Glutamatergic neuron (in vitro differentiated cells): ENCODE measurements around the gene ASB2. TPM values are rescaled to one million over a fixed set of nuclear protein-coding genes. Genes with fewer than 3 reads are reported as not detected.

Experiments
- DNase-seq: peaks from one replicate; pipeline ENCODE4 v3.0.0; 2022
- H3K27ac Mint-ChIP-seq: one replicate; pipeline ENCODE4 v1.8.0; 2020; ENCODE audit warnings: mild to moderate bottlenecking, mixed read lengths, inconsistent platforms; ENCODE audit not compliant: unreplicated experiment
- H3K27me3 Mint-ChIP-seq: one replicate; pipeline ENCODE4 v1.8.0; 2020; ENCODE audit warnings: mild to moderate bottlenecking, moderate library complexity, mixed read lengths, inconsistent platforms; ENCODE audit not compliant: unreplicated experiment
- H3K36me3 Mint-ChIP-seq: one replicate; pipeline ENCODE4 v1.8.0; 2020; ENCODE audit warnings: mild to moderate bottlenecking, mixed read lengths, inconsistent platforms; ENCODE audit not compliant: unreplicated experiment
- H3K4me1 Mint-ChIP-seq: one replicate; pipeline ENCODE4 v1.8.0; 2020; ENCODE audit warnings: mild to moderate bottlenecking, low read depth, mixed read lengths, inconsistent platforms; ENCODE audit not compliant: unreplicated experiment
- H3K4me3 Mint-ChIP-seq: one replicate; pipeline ENCODE4 v1.8.0; 2020; ENCODE audit warnings: mild to moderate bottlenecking, mixed read lengths, inconsistent platforms; ENCODE audit not compliant: unreplicated experiment
- H3K9me3 Mint-ChIP-seq: one replicate; pipeline ENCODE4 v1.8.0; 2020; ENCODE audit warnings: mild to moderate bottlenecking, moderate library complexity, mixed read lengths, inconsistent platforms; ENCODE audit not compliant: unreplicated experiment
- total RNA-seq: library from RNA; stranded (reverse); fragmentation: NEBNext Ultra II Directional; extraction: Animal tissue kit (Norgen Biotek cat#: 25700); gene quantifications from one replicate; pipeline ENCODE4 v1.2.1, GENCODE V29; 2021; ENCODE audit not compliant: unreplicated experiment
- TF ChIP-seq, protein P1 (sequence below): fragments of 200-600 bp; sonication (generic); IDR thresholded peaks from one replicate; pipeline ENCODE4 v1.5.0; 2021; ENCODE audit not compliant: partially characterized antibody, unreplicated experiment

The ASB2 gene
- total RNA-seq, 1 donor from 2014 or later: 16.6 TPM

DNA sequence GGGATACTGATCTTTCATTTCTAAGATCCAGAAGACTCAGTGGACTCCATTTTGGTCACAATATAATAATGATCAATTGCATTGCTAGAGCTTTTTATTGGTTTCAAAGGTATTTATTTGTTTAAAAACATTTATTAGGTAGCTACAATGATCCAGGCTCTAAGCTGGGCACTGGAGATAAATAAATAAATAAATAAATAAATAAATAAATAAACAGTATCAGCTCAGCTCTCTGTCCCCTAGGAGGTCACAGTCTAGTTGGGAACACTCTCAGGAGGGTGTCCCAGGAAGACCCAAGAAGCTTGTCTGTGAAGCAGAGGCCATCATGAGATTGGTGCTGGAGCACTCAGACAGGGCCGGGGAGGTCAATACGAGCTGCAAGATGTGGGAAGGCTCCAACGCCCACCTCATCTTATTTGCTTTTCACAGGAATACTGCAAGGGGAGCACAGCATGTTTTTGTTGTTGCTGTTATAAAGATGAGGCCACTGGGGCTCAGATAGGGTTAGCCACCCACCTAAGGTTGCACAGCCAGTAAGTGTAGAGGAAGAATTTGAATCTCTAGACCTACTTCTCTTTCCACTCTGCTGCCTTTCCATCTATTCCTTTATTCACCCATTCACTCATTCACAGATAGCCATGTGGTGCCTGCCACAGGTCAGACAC lies 15.5 kb downstream of the ASB2 start:
- Mint-ChIP-seq H3K4me3 (no peak overlapping the region), H3K36me3 (no peaks in the 10 kb centered on the region), H3K27ac (no peak overlapping the region), H3K4me1 (peaks cover 40% of the 10 kb centered on the region), H3K27me3 (peaks cover 18% of the 10 kb centered on the region), H3K9me3 (peaks cover 18% of the 10 kb centered on the region)
- DNase-seq: no peak
- TF ChIP-seq, protein P1, sequence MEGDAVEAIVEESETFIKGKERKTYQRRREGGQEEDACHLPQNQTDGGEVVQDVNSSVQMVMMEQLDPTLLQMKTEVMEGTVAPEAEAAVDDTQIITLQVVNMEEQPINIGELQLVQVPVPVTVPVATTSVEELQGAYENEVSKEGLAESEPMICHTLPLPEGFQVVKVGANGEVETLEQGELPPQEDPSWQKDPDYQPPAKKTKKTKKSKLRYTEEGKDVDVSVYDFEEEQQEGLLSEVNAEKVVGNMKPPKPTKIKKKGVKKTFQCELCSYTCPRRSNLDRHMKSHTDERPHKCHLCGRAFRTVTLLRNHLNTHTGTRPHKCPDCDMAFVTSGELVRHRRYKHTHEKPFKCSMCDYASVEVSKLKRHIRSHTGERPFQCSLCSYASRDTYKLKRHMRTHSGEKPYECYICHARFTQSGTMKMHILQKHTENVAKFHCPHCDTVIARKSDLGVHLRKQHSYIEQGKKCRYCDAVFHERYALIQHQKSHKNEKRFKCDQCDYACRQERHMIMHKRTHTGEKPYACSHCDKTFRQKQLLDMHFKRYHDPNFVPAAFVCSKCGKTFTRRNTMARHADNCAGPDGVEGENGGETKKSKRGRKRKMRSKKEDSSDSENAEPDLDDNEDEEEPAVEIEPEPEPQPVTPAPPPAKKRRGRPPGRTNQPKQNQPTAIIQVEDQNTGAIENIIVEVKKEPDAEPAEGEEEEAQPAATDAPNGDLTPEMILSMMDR: no peak

DNA sequence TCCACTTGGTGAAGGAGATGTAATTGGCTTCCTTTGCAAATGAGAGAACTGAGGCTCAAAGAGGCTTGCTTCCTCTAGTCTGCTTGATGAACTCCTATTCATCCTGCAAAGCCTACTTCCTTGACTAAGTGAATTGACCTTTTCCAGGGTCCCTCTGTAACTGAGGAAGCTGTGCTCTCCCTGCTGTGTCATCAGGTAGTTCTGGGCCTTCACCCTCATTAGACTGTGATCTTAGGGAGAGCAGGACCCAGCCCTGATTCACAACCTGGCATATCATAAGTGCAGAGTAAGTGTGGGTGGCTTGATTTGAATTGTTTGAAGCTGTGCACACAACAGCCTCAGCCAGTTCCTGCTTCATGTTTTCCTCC lies 16.3 kb downstream of the ASB2 start:
- Mint-ChIP-seq H3K4me1 (peaks cover 43% of the 10 kb centered on the region), H3K27ac (no peak overlapping the region), H3K36me3 (no peaks in the 10 kb centered on the region), H3K27me3 (peaks cover 19% of the 10 kb centered on the region), H3K9me3 (peaks cover 20% of the 10 kb centered on the region), H3K4me3 (no peak overlapping the region)
- TF ChIP-seq, protein P1: no peak
- no peak for DNase-seq

DNA sequence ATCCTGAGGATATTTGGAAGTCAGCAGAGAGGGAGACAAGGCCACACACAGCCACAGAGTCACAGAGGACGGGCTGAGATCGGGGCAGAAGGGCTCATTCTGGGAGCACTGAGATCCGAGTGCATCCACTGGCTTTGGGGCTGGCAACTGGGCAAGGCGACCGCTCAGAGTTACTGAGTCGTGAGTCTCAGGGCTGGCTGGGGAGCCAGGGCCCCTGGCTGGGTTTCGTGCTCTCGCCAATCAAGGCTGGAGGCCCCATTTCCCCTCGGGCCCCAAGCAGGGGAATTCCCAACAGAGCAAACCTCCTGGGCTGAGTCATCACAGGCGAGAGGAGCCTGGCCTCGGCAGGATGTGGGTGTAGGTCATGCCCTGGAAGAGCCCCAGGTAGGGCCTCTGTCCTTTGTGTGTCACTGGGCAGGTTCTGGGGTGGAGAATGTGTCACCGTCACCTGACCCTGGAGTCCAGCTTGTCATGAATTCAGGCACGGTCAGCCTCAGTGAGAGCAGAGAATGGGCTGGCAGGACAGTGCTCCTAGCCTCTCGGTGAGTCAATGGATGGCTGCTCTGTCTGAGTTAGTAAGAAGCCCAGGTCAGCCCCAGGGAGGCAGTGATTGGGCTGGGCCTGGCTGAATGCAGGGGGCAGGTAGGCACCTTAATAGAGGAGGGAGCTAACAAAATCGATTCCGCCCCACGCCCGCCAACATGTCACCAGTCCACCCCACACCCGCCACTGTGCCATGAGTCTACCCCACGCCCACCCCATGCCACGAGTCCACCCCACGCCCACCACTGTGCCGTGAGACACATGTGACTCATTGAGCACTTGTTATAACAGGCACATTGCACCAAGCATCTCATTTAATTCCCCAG lies 16.9 kb downstream of the ASB2 start:
- H3K4me1 Mint-ChIP-seq: peaks cover 48% of the 10 kb centered on the region
- TF ChIP-seq, protein P1: no peak
- no peak for DNase-seq
- peaks cover 18% of the 10 kb centered on the region for H3K27me3 Mint-ChIP-seq
- peaks cover 18% of the 10 kb centered on the region for H3K9me3 Mint-ChIP-seq
- no peaks in the 10 kb centered on the region for H3K36me3 Mint-ChIP-seq
- no peak overlapping the region for H3K4me3 Mint-ChIP-seq
- H3K27ac Mint-ChIP-seq: no peak overlapping the region

DNA sequence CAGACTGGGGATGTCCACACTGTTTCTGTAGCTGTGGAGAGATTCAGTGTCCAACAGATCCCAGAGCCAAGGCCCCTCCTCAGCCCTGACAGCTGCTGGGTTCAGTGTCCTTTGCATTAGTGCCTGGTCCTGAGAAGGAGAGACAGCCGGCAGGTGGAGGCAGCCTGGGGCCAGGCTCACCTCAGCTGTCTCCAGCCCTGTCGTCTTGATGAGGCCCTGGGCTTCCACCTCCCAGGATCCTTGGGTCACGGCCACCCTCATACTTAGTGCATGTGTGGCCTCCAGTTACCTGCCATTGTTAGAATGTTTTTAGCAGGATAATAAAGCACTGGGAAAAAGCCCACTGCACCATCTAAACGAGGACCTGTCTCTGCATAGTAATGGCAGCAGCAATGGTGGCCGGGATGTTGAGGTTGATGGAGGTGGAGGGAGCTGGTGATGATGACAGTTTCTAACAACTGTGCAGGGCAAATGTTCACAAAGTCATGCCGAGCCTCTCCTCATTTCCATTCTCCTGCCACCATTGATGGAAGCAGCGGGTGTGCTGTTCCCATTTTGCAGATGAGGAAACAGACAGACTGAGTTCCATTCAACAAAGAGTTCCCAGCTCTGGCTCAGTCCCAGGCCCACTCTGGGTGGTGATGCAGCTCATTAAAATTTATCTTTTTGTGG lies 17.7 kb downstream of the ASB2 start:
- no peak for DNase-seq
- TF ChIP-seq, protein P1: no peak
- Mint-ChIP-seq H3K4me1 (peaks cover 52% of the 10 kb centered on the region), H3K9me3 (peaks cover 18% of the 10 kb centered on the region), H3K27me3 (peaks cover 20% of the 10 kb centered on the region), H3K4me3 (peak overlapping the region; percentile 4), H3K36me3 (no peaks in the 10 kb centered on the region), H3K27ac (peak overlapping the region; percentile 79)
